HepG2 (cell line): ENCODE results near the gene LSS. TPM values are rescaled to one million over a fixed set of nuclear protein-coding genes. Genes with fewer than 3 reads are reported as not detected.

Experiments
- ARID2 ChIP-seq: sonication (generic); formaldehyde crosslinking; IDR thresholded peaks from 2 replicates; pipeline ENCODE4 v1.8.1; 2022; ENCODE audit warnings: mild to moderate bottlenecking, missing genetic modification reagents, borderline replicate concordance
- CC2D1A ChIP-seq: sonication (generic); formaldehyde crosslinking; IDR thresholded peaks from 2 replicates; pipeline ENCODE4 v1.8.1; 2023; ENCODE audit warnings: mild to moderate bottlenecking, missing genetic modification reagents
- EZH2 ChIP-seq: conservative IDR thresholded peaks from 2 replicates; pipeline ENCODE4 v1.6.1; 2012; ENCODE audit warnings: mild to moderate bottlenecking, low read depth, low read length, moderate library complexity
- HNRNPL ChIP-seq: fragments of 200-400 bp; formaldehyde crosslinking; IDR thresholded peaks from 2 replicates; pipeline ENCODE4 v1.6.1; 2017; ENCODE audit warnings: mild to moderate bottlenecking, low read depth, low read length
- KDM6A ChIP-seq: IDR thresholded peaks from 2 replicates; pipeline ENCODE4 v1.6.1; 2016; ENCODE audit warnings: low read depth
- NFATC3 ChIP-seq: sonication (generic); formaldehyde crosslinking; IDR thresholded peaks from 2 replicates; pipeline ENCODE4 v1.5.1; 2020; ENCODE audit warnings: mild to moderate bottlenecking, missing genetic modification reagents
- NFYB ChIP-seq: sonication (generic); formaldehyde crosslinking; IDR thresholded peaks from 2 replicates; pipeline ENCODE4 v1.4.0; 2020; ENCODE audit warnings: missing genetic modification reagents
- ONECUT2 ChIP-seq: sonication (generic); formaldehyde crosslinking; IDR thresholded peaks from 2 replicates; pipeline ENCODE4 v1.4.0; 2020; ENCODE audit warnings: missing genetic modification reagents
- PCBP2 ChIP-seq: fragments of 200-400 bp; formaldehyde crosslinking; optimal IDR thresholded peaks from 2 replicates; pipeline ENCODE3; 2018; ENCODE audit warnings: low read length, low read depth; ENCODE audit not compliant: poor library complexity, severe bottlenecking
- RBM22 ChIP-seq: fragments of 200-400 bp; formaldehyde crosslinking; optimal IDR thresholded peaks from 2 replicates; pipeline ENCODE3; 2017; ENCODE audit warnings: mild to moderate bottlenecking, low read length, moderate library complexity
- SALL2 ChIP-seq: sonication (generic); formaldehyde crosslinking; IDR thresholded peaks from 2 replicates; pipeline ENCODE4 v1.8.1; 2023; ENCODE audit warnings: mild to moderate bottlenecking, missing genetic modification reagents, inconsistent platforms
- SIX4 ChIP-seq: sonication (generic); formaldehyde crosslinking; IDR thresholded peaks from 2 replicates; pipeline ENCODE4 v1.4.0; 2020; ENCODE audit warnings: missing genetic modification reagents
- TOE1 ChIP-seq: sonication (generic); formaldehyde crosslinking; IDR thresholded peaks from 2 replicates; pipeline ENCODE4 v1.4.0; 2020; ENCODE audit warnings: mild to moderate bottlenecking, missing genetic modification reagents
- ZNF121 ChIP-seq: sonication (generic); formaldehyde crosslinking; IDR thresholded peaks from 2 replicates; pipeline ENCODE4 v1.5.0; 2020; ENCODE audit warnings: mild to moderate bottlenecking, missing genetic modification reagents
- ZNF138 ChIP-seq: sonication (generic); formaldehyde crosslinking; IDR thresholded peaks from 2 replicates; pipeline ENCODE4 v1.5.0; 2020; ENCODE audit warnings: mild to moderate bottlenecking, low read depth, missing genetic modification reagents
- ZNF772 ChIP-seq: sonication (generic); formaldehyde crosslinking; IDR thresholded peaks from 2 replicates; pipeline ENCODE4 v1.5.0; 2020; ENCODE audit warnings: mild to moderate bottlenecking, missing genetic modification reagents
- ZSCAN20 ChIP-seq: sonication (generic); formaldehyde crosslinking; IDR thresholded peaks from 2 replicates; pipeline ENCODE4 v1.4.0; 2020; ENCODE audit warnings: missing genetic modification reagents, mild to moderate bottlenecking, borderline replicate concordance
- polyA plus RNA-seq, 8 experiments: library from polyadenylated mRNA; depleted of rRNA in 3 of 8; stranded (reverse) in 7 of 8; unstranded in 1 of 8; fragments of >200 nt; fragmentation: Illumina TruSeq in 4 of 8; extraction: Trizol in 4 of 8; gene quantifications; 2 replicates each; pipeline versions ENCODE4 v1.2.1 to v1.2.3, GENCODE V29; 2011 to 2016; ENCODE audit warnings: low read depth in 4 of 8, missing spikeins in 1 of 8, mixed read lengths in 1 of 8; ENCODE audit not compliant: insufficient read depth in 1 of 8
- total RNA-seq, 5 experiments: library from RNA; depleted of rRNA; stranded (reverse); fragments of >200 nt; fragmentation: Illumina TruSeq; extraction: Trizol; gene quantifications; 2 replicates each; pipeline ENCODE4 v1.2.3, GENCODE V29; 2016; ENCODE audit warnings: low read depth in 1 of 5
- TF ChIP-seq, protein P1 (sequence below): sonication (generic); formaldehyde crosslinking; IDR thresholded peaks from 2 replicates; pipeline ENCODE4 v1.4.0; 2020; ENCODE audit warnings: mild to moderate bottlenecking, missing genetic modification reagents
- TF ChIP-seq, protein P2 (sequence below): IDR thresholded peaks from 2 replicates; pipeline ENCODE4 v1.6.1; 2016; ENCODE audit warnings: control low read depth
- TF ChIP-seq, protein P3 (sequence below): sonication (generic); formaldehyde crosslinking; IDR thresholded peaks from 2 replicates; pipeline ENCODE4 v1.8.0; 2022; ENCODE audit warnings: missing genetic modification reagents, mild to moderate bottlenecking, borderline replicate concordance
- TF ChIP-seq, protein P4 (sequence below): sonication (generic); formaldehyde crosslinking; IDR thresholded peaks from 2 replicates; pipeline ENCODE4; 2020; ENCODE audit warnings: missing genetic modification reagents, mild to moderate bottlenecking, borderline replicate concordance
- TF ChIP-seq, protein P5 (sequence below): IDR thresholded peaks from 2 replicates; pipeline ENCODE4 v1.6.1; 2016; ENCODE audit warnings: low read depth

LSS gene
- total and polyA plus RNA-seq, 2 of the 13 experiments (the other 11 are each of a cell fraction or from before 2014, with no cell fraction given): 72.6 to 113 TPM

DNA sequence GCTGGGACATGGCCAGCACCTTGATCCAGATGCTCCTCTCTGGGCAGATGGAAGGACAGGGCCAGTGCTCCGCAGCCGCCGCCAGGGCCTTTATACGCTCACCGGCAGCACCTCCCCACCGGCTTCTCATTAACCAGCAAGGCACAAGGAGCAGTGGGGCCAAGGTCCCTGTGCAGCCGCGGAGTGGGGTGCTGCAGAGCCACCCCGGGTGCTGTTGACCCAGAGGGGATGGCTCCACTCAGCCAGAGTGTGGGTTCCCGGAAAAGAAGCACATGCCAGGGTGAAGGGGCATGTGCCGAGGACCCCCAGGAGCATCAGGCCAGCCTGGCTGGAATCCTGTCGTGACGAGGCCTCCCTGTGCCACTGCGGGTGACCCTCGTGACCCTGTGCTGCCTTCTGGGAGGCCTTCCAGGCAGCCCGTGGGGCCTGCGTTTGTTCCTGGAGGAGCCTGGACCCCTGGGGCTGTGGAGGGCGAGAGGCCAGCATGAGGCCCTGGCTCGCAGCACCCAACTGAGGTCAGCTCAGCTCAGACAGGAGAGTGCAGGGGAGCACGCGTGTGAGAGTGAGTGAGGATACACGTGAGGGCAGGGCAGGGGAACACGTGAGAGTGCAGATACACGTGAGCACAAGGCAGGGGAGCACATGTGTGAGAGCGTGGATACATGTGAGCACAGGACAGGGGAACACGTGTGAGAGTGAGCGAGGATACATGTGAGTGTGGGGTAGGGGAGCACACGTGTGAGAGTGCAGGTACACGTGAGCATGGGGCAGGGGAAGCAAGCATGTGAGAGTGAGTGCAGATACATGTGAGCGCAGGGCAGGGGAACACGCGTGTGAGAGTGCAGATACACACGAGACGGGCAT lies 72.8 kb downstream of the LSS start, which contains the start of gene FTCD (continued):
- no peak for TF ChIP-seq TOE1 (CRISPR knock-in tag)
- TF ChIP-seq, protein P1, sequence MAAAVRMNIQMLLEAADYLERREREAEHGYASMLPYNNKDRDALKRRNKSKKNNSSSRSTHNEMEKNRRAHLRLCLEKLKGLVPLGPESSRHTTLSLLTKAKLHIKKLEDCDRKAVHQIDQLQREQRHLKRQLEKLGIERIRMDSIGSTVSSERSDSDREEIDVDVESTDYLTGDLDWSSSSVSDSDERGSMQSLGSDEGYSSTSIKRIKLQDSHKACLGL (CRISPR knock-in tag): peak; percentile 80
- TF ChIP-seq NFATC3 (CRISPR knock-in tag): no peak
- TF ChIP-seq, protein P2, sequence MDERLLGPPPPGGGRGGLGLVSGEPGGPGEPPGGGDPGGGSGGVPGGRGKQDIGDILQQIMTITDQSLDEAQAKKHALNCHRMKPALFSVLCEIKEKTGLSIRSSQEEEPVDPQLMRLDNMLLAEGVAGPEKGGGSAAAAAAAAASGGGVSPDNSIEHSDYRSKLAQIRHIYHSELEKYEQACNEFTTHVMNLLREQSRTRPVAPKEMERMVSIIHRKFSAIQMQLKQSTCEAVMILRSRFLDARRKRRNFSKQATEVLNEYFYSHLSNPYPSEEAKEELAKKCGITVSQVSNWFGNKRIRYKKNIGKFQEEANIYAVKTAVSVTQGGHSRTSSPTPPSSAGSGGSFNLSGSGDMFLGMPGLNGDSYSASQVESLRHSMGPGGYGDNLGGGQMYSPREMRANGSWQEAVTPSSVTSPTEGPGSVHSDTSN (CRISPR knock-in tag): no peak
- TF ChIP-seq CC2D1A (CRISPR knock-in tag): 0 out of 2 replicates have a peak, but pooled peaks have one; percentile 6
- TF ChIP-seq ARID2 (CRISPR knock-in tag): no peak
- no peak for TF ChIP-seq EZH2
- TF ChIP-seq ZNF121 (CRISPR knock-in tag): peak; percentile 9; the same call in 1 of the 2 replicates
- no peak for TF ChIP-seq PCBP2
- TF ChIP-seq HNRNPL: 0 out of 2 replicates have a peak, but pooled peaks have one; percentile 51
- TF ChIP-seq, protein P3, sequence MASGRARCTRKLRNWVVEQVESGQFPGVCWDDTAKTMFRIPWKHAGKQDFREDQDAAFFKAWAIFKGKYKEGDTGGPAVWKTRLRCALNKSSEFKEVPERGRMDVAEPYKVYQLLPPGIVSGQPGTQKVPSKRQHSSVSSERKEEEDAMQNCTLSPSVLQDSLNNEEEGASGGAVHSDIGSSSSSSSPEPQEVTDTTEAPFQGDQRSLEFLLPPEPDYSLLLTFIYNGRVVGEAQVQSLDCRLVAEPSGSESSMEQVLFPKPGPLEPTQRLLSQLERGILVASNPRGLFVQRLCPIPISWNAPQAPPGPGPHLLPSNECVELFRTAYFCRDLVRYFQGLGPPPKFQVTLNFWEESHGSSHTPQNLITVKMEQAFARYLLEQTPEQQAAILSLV (CRISPR knock-in tag): peak; percentile 55; the same call in 1 of the 2 replicates
- TF ChIP-seq NFYB (CRISPR knock-in tag): no peak
- TF ChIP-seq ZNF138 (CRISPR knock-in tag): no peak
- TF ChIP-seq RBM22: no peak
- peak; percentile 77; the same call in 1 of the 2 replicates for TF ChIP-seq ZNF772 (CRISPR knock-in tag)
- TF ChIP-seq, protein P4, sequence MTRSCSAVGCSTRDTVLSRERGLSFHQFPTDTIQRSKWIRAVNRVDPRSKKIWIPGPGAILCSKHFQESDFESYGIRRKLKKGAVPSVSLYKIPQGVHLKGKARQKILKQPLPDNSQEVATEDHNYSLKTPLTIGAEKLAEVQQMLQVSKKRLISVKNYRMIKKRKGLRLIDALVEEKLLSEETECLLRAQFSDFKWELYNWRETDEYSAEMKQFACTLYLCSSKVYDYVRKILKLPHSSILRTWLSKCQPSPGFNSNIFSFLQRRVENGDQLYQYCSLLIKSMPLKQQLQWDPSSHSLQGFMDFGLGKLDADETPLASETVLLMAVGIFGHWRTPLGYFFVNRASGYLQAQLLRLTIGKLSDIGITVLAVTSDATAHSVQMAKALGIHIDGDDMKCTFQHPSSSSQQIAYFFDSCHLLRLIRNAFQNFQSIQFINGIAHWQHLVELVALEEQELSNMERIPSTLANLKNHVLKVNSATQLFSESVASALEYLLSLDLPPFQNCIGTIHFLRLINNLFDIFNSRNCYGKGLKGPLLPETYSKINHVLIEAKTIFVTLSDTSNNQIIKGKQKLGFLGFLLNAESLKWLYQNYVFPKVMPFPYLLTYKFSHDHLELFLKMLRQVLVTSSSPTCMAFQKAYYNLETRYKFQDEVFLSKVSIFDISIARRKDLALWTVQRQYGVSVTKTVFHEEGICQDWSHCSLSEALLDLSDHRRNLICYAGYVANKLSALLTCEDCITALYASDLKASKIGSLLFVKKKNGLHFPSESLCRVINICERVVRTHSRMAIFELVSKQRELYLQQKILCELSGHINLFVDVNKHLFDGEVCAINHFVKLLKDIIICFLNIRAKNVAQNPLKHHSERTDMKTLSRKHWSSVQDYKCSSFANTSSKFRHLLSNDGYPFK (CRISPR knock-in tag): peak; percentile 72; the same call in 1 of the 2 replicates
- no peak for TF ChIP-seq ONECUT2 (CRISPR knock-in tag)
- no peak for TF ChIP-seq SIX4 (CRISPR knock-in tag)
- TF ChIP-seq, protein P5, sequence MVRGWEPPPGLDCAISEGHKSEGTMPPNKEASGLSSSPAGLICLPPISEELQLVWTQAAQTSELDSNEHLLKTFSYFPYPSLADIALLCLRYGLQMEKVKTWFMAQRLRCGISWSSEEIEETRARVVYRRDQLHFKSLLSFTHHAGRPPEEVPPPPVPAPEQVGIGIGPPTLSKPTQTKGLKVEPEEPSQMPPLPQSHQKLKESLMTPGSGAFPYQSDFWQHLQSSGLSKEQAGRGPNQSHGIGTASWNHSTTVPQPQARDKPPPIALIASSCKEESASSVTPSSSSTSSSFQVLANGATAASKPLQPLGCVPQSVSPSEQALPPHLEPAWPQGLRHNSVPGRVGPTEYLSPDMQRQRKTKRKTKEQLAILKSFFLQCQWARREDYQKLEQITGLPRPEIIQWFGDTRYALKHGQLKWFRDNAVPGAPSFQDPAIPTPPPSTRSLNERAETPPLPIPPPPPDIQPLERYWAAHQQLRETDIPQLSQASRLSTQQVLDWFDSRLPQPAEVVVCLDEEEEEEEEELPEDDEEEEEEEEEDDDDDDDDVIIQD (CRISPR knock-in tag): no peak; the same call in 1 of the 2 replicates
- TF ChIP-seq SALL2 (CRISPR knock-in tag): 0 out of 2 replicates have a peak, but pooled peaks have one; percentile 13
- no peak for TF ChIP-seq ZSCAN20 (CRISPR knock-in tag)
- TF ChIP-seq KDM6A (CRISPR knock-in tag): peak; percentile 54; the same call in 1 of the 2 replicates
